Coronary artery (tissue), 2 donors: ENCODE data around the gene GPC3.

Experiments used
- DNase-seq: peaks from one replicate; pipeline ENCODE4 v3.0.0-alpha.2; 2017; ENCODE audit warnings: low spot score
- H3K27ac ChIP-seq, 2 donors: fragments of 200-600 bp; sonication (generic); one replicate each; pipeline ENCODE4 v1.5.1; 2016 to 2019
- H3K4me3 ChIP-seq: fragments of 200-600 bp; sonication (generic); 2 replicates; pipeline ENCODE4 v1.5.1; 2016; ENCODE audit warnings: mild to moderate bottlenecking, moderate library complexity
- TF ChIP-seq, protein P1 (sequence below): fragments of 200-600 bp; sonication (generic); IDR thresholded peaks from one replicate; pipeline ENCODE4 v1.5.1; 2019; ENCODE audit warnings: antibody characterized with exemption

Gene GPC3

DNA sequence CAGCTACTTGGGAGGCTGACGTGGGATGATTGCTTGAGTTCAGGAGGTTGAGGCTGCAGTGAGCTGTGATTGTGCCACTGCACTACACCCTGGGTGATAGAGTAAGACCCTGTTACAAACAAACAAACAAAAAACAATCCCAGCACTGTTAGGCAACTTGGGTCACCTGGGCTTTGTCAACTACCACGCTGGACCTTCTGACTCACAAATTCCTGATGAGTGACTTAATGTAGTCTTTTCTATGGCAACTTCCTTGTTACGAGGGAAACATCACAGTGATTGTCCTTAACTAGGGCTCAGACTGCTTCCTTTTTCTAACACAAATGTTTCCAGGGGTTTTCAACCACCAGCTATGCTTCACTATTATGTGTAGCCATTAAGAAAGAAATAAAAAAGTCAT is 441.3 kb downstream of the GPC3 start:
- no peak overlapping the region for H3K4me3 ChIP-seq
- TF ChIP-seq, protein P1, sequence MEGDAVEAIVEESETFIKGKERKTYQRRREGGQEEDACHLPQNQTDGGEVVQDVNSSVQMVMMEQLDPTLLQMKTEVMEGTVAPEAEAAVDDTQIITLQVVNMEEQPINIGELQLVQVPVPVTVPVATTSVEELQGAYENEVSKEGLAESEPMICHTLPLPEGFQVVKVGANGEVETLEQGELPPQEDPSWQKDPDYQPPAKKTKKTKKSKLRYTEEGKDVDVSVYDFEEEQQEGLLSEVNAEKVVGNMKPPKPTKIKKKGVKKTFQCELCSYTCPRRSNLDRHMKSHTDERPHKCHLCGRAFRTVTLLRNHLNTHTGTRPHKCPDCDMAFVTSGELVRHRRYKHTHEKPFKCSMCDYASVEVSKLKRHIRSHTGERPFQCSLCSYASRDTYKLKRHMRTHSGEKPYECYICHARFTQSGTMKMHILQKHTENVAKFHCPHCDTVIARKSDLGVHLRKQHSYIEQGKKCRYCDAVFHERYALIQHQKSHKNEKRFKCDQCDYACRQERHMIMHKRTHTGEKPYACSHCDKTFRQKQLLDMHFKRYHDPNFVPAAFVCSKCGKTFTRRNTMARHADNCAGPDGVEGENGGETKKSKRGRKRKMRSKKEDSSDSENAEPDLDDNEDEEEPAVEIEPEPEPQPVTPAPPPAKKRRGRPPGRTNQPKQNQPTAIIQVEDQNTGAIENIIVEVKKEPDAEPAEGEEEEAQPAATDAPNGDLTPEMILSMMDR = no peak
- no peak for DNase-seq
- H3K27ac ChIP-seq = no peak overlapping the region

DNA sequence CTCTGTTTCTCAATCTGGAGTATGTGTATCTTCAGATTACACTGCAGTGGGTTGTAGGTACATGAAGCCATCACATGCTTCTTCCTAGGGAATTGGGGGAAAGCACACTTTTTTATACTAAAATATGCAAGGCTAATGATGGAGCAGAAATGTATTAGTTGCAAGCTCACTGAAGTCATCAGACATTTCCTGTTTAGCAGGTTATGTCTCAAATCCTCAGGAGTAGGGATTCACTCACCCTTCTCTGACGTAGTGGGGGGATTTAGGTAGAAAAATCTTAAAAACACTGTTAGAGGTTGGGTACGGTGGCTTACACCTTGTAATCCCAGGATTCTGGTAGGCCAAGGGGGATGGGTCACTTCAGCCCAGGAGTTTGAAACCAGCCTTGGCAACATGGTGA is 441.7 kb downstream of the GPC3 start:
- no peak for DNase-seq
- H3K27ac ChIP-seq = no peak overlapping the region

DNA sequence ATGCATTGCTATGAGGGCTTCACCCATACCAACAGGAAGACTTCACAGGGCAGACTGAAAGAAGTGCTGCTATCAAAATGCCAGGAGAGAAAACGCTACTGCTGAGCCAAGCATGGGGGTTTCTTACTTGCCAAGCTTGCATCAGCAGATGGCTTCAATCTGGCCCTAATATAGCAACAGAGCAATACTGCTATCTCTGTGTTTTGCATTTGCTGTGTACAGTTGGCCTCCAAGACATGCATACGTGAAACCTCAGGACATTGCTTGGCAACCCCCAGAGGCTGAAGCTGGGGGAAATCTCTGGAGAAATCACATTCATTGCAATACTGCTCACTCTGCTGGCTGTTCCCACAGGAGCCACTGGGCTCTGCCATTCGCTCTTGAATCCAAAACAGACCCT is 442.9 kb downstream of the GPC3 start:
- Histone ChIP-seq H3K4me3 (no peak overlapping the region), H3K27ac (no peak overlapping the region)
- TF ChIP-seq, protein P1 = no peak
- DNase-seq = no peak

More for the DNA sequence above, 441.7 kb downstream of the GPC3 start:
- no peak overlapping the region for H3K4me3 ChIP-seq
- TF ChIP-seq, protein P1 = no peak

DNA sequence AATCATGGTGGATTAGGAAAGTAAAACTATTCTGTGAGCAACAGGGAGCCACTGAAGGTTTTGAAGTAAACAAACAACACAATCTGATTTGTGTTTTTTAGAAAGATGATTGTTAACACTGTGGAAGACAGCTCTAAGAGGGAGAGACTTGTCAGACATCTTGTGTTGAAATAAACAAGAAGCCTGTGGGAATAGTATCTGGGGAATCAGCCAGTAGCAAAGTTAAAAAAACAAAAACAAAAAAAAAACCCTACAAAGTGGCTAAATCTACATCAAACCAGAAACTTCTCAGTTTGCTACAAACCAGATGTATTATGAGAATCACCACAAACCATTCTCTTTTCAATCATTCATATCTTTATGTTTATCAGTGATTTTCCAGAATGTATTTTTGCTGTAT is 444.4 kb downstream of the GPC3 start:
- Histone ChIP-seq H3K27ac (no peak overlapping the region), H3K4me3 (no peak overlapping the region)
- no peak for DNase-seq
- TF ChIP-seq, protein P1 = no peak

DNA sequence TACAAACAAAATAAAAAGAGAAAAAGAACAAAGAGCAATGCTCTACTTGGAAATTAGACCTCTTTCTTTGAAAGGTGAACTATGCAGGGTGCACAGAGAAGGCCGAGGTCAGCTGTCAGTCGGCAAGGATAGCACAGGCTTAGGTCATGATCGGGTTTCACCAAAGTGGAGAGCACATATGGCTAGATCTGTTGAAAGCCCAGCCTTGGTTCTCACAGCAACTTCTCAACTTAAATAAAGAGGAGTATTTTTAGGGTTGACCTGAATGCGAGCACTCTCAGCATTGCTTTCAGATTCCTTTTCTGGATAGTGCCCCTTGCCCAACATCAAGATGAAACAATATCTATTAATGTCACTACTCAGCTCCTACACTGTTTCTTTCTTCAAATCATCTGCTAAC is 447.2 kb downstream of the GPC3 start:
- Histone ChIP-seq H3K4me3 (no peak overlapping the region), H3K27ac (no peak overlapping the region)
- TF ChIP-seq, protein P1 = no peak
- no peak for DNase-seq

DNA sequence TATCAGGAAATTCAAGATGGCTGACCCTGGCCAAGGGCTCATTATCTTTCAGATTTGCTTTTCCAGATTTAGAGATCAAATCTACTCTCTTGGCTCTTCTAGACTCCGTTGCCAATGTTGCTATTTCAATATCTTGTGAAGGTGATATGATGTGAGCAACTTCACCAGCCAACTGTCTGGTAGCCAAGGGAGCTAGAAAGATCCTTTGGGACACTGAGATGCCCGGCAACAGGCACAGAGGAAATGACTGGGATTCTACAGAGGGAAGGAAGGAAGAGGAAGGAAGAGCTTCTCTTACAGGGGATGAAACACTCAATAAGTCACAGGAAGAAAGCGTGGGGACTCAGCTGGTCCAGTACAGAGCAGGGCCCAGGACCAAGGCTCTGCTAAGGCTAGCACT is 448.3 kb downstream of the GPC3 start:
- no peak overlapping the region for H3K4me3 ChIP-seq
- no peak overlapping the region for H3K27ac ChIP-seq
- DNase-seq = no peak
- TF ChIP-seq, protein P1 = no peak

DNA sequence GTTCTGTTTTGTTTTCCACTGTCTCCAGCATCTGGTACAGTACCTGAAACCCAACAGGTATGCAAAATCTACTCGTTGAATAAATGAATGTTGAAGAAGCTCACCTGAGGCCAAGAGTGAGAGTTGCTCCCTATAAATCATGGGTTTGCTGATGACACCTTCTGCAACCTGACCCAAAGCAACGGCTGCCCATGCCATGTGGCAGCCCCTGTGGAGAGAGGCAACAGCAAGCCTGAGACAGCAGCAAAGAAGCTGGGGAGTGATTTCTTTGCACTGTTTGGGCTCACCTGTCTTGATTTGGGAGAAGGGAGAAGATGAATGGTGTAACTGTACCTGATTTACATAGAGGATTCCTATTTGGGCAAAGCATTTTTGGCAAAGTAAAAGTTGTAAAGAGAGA is 450.3 kb downstream of the GPC3 start:
- TF ChIP-seq, protein P1 = no peak
- no peak overlapping the region for H3K4me3 ChIP-seq

More for the DNA sequence above, 450.3 kb downstream of the GPC3 start:
- DNase-seq = no peak
- H3K27ac ChIP-seq = no peak overlapping the region
